Activated naive CD4-positive, alpha-beta T cell treated with anti-CD3 and anti-CD28 coated beads, Interleukin-2, amount 50 U/mL, for 16 hours (primary cell): ENCODE results near the gene NCS1.
A peak's percentile ranks its signal among the peaks of the same experiment; 100 is the strongest.
"Not testable (repeated sequence)": the region's sequence is repeated elsewhere in the genome, so short reads cannot be mapped to it uniquely, and the experiment has no call there.

ENCODE experiments used
- DNase-seq: peaks from one replicate; pipeline ENCODE4 v3.0.0-alpha.2; 2020

NCS1 gene

GRCh38 chr9:130240410-130241197 is 68.4 kb downstream of the NCS1 start:
- DNase-seq: no peak

DNA sequence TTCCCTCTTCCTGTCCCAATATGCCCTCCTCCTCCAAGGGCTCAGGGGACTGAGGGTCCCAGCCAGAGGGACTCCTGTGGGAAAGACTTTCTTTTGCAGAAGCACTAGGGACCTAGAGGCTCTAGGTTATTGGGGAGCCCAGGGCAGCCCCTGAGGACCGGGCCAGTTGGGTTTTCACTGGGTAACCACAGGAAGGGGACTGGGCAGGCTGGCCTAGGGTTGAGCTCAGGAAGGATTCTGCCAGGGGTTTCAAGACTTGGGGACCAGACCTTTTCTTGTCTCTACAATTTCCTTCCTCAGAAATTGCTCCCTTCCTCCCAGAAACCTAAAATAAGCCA is 69.0 kb downstream of the NCS1 start:
- no peak for DNase-seq

DNA sequence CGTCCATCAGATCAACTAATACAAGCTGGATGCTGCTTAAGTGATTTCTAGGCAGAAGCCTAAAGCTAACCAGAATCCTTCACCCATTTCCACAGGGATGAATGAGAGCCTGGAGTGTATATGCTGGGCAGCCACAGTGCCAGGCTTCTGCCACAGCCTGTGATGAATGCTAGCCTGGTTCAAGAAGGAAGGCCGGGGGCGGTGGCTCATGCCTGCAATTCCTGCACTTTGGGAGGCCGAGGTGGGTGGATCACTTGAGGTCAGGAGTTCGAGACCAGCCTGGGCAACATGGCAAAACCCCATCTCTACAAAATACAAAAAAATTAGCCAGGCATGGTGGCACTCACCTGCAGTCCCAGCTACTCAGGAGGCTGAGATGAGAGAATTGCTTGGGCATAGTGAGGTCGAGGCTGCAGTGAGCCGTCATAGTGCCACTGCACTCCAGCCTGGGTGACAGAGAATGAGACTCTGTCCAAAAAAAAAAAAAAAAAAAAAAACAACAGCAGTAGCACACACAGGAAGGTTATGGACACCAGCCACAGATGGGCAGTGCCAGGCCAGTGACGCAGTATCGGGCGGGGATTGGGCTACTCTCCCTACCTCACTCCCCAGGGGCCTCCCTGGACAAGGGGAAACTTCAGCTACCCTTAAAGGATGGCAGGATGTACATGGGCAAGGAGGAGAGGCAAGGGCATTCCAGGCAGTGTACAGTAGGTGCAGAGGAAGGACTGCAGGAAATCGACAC is 70.2 kb downstream of the NCS1 start:
- no peak for DNase-seq

DNA sequence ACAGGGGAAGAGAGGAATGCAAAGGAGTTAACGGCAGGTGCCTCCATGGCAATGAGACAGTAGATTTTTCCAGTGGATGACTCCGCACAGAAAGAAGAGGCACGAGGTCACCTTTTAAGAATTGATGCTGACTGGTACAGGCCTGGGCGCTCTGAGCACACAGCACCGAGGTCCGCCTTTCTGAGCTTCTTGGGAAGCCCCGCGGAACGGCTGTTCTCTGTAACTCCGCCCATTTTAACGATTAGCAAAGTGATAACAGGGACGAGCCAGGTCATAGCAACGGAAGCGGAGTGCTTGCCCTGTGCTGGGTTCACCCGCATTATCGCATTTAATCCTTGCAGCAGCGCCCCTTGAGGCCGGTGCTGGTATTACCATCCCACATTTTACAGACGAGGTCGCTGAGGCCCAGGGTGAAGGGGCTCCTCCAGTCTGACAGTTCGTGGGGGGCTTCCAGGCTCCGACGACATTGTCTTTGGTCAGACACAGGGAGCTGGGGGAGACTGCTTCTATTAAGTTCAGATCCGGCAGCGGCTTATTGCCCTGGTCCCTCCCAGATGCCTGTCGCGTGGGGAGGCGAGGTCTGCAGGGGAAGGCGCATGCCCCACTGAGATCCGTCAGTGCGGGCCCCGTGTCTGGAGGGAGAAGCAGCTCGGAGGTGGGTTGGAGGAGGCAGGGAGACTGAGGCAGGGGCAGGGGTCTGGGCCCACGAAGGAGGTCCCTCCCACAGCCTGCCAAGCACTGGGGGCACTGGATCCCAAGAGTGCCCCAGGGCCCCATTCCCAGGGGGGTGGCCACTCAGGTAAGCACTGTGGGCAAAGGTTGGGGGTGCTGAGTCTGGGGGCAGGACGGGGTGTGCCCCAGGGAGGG is 71.0 kb downstream of the NCS1 start:
- DNase-seq: peak; percentile 79

GRCh38 chr9:130243882-130244170 is 71.6 kb downstream of the NCS1 start:
- no peak for DNase-seq

GRCh38 chr9:130244548-130245165 is 72.5 kb downstream of the NCS1 start:
- no peak for DNase-seq

DNA sequence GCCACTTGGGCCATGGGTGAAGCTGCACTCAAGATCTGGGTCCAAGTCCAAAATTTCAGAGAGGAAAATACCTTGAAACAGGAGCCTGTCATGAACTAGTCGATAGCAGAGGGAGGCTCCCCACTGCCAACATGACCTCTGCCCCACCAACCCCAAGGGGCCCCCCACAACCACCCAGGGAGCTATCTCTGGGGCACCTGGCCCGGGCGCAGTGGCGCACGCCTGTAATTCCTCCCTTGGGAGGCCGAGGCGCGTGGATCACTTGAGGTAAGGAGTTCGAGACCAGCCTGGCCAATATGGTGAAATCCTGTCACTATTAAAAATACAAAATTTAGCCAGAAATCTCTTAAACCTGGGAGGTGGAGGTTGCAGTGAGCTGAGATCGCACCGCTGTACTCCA is 73.3 kb downstream of the NCS1 start:
- no peak for DNase-seq

- no peak for DNase-seq
Observed at GRCh38 chr9:130246126-130246525, 73.9 kb downstream of the NCS1 start.

GRCh38 chr9:130254747-130255630 is 82.8 kb downstream of the NCS1 start:
- DNase-seq: no peak

DNA sequence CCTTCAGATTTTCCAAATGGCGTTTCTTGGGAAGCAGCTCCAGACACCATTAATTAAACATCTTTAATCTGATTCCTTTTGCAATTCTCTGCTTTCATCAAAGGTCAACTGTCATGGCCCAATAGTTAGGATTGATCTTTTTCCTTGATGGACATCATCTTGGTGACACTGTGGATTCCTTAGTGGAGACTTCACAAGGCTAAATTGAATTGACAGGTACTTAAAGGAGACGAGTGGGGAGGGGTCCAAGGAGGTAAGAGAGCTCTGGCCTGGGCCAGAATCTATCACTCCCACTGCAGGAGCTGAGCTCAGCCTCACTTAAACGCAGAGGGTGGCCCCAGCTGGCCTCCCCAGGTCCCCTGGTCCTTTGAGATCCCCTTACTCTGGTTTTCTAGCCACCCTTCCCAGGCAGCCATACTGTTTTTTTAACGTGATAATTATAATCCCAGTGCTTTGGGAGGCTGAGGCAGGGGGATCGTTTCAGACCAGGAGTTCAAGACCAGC is 83.5 kb downstream of the NCS1 start:
- no peak for DNase-seq

DNA sequence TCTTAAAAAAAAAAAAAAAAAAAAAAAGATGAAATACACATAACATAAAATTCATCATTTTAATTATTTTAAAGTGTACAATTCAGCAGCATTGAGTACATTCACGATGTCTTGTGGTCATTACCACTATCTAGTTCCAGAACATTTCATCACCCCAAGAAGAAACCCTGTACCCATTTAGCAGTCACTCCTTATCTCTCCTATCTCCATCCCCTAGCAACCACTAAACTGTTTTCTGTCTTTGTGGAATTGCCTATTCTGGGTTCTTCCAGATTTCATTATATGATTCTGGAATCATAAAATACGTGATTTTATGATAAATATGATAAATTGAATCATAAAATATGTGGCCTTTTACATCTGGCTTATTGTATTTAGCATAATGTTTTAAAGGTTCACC is 84.4 kb downstream of the NCS1 start:
- DNase-seq: no peak

DNA sequence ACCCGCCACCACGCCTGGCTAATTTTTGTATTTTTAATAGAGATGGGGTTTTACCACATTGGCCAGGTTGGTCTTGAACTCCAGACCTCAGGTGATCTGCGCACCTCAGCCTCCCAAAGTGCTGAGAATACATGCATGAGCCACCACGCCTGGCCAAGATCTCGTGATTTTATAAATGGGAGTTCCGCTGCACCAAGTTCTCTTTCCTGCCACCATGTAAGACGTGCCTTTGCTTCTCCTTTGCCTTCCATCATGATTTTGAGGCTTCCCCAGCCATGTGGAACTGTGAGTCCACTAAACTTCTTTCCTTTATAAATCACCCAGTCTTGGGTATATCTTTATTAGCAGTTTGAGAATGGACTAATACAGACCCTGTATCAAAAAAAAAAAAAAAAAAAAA is 85.9 kb downstream of the NCS1 start:
- not testable (repeated sequence) for DNase-seq

- no peak for DNase-seq
Observed at GRCh38 chr9:130259044-130259443, 86.8 kb downstream of the NCS1 start.

GRCh38 chr9:130260816-130261765 is 88.9 kb downstream of the NCS1 start:
- no peak for DNase-seq

DNA sequence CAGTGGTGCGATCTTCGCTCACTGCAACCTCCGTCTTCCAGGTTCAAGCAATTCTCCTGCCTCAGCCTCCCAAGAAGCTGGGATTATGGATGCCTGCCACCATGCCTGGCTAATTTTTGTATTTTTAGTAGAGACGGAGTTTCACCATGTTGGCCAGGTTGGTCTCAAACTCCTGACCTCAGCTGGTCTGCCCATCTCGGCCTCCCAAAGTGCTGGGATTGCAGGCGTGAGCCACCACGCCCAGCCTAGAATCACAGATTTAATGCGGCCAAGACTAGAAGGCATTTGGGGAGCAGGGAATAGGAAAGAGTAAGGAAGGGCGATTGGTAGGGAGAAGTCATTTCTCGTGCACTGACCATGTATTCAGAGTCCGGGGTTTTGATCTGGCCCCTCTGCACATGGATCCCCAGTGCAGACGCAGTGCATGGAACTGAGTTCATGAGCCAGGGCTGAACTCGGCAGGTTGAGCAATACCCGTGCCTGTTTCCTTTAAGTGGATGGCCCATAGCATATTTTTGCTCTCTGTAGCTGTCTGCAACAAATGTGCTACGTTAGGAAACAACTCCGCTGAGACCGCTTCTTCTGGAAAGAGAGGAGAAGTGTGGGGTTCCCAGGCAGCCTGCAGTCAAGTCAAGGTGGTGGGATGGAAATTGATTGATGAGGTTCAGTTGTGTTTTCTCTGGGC is 90.0 kb downstream of the NCS1 start:
- no peak for DNase-seq

GRCh38 chr9:130262771-130263170 is 90.6 kb downstream of the NCS1 start:
- DNase-seq: no peak

DNA sequence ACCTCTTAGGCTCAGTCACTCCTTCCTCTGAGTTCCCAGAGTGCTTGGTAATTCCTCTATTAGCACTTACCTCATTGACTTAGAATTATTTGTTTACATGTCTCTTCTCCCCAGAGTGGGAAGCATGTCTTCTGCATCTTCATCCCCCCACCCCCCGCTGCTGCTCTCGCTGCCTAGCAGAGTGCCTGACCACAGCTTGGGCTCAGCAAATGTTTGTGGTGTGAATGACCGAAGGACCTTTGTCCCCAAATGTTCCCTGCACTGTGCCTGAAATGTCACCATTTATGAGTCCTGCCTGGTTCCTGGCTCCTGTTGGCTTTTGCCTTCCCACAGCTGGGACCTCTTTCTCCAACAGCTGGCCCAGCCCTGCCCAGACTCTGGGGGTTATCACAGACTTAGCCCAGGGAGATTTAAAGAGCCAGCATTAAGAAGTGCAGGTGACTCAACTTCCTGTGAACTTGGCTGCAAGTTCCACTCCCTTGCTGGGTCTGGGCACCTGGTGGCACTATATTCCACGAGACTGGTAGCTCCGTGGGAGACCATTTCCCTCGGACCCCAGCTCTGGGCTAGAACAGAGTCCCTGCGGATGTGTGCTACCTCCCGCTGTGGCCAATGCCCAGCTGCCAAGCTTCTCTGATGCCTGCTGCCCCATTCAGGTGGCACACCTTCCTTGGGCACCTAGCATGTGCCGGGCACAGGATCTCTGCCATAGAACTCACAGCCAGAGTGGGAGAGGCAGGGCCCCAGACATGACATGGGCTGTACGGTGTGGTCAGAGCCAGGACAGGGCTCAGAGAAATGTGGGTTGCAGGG is 91.6 kb downstream of the NCS1 start:
- DNase-seq: no peak

DNA sequence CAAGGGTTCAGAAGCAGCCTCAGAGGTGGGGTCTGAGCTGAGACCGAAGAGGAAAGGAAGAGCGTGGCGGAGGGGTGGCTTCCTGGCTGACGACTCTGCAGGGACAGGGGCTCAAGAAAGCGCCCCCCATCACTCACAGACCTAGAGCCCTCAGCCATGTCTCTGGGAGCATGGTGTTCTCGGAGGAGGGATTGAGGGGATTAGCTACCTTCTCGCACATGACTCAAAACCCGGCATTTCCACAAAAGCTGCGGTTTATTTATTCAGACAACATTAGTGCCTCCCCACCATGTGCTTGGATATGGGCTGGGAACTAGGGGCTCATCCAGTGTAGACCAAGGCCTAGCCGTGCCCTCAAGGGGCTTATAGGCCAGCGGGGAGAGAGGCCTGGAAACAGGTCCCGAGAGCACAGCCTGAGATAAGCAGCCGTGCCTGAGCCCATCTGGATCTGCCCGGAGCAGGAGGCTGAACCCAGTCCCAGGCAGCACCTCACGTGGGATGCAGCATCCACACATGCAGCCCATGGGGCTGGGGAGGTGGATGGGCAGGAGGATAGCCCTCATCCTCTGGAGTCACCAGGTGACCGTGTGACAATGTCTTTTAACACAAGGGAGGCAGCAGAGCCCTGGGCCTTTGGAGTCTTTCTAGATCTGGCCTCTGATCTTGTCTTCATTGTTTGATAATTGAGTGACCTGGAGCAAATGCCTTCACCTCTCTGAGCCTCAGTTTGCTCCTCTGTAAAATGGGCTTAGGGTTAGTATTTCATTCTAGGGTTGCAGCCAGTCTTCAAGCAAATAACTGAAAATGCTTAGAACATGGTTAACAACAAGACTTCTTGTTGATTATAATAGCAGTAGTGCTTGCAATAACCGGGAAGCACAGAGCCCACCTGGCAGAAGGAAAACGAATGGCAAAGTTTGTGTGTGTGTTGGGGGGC is 92.5 kb downstream of the NCS1 start:
- no peak for DNase-seq
